K562 (cell line): ENCODE data around the gene COPS8. TPM values are rescaled to one million over a fixed set of nuclear protein-coding genes. Genes with fewer than 3 reads are reported as not detected.

ENCODE experiments used
- ATAC-seq: fragments of 200-7000 bp; cut with Tn5 transposase; 3 replicates; pipeline ENCODE4 v1.9.1; 2020; ENCODE audit warnings: moderate library complexity
- BruUV-seq: library from RNA; stranded (reverse); fragments of 400-500 nt; replicated peaks from 2 replicates; lab custom pipeline; 2021; lab: Mats Ljungman, UMichigan
- CTCF ChIA-PET: fragments of 300-600 bp; formaldehyde crosslinking; extraction: SDS; loops from one replicate; lab custom pipeline; 2021; ENCODE audit warnings: low intra/inter-chr PET ratio; lab: Yijun Ruan, JAX
- POLR2A ChIA-PET: fragments of 300-600, 350-650 bp; sonication (Branson Sonifier 250); formaldehyde crosslinking; extraction: SDS; loops from one replicate; lab custom pipeline; 2021; ENCODE audit warnings: antibody characterized with exemption, inconsistent platforms; lab: Yijun Ruan, JAX
- DNase-seq, 4 experiments: peaks; one replicate each; pipeline versions ENCODE4 v3.0.0 to v3.0.0-alpha.2; 2011 to 2018; ENCODE audit warnings: low spot score in 3 of 4, mixed read lengths in 3 of 4; ENCODE audit errors: extremely low read depth in 1 of 4
- FAIRE-seq: peaks from 2 replicates; lab custom pipeline; 2011; peaks lifted over from hg19 to GRCh38; lab: Jason Lieb, UNC
- H2AFZ ChIP-seq: 2 replicates; pipeline ENCODE4 v1.6.0; 2011; ENCODE audit warnings: low read depth, low read length, control low read depth, inconsistent platforms
- H3K27ac ChIP-seq: fragments of 200-600 bp; 3 replicates; pipeline ENCODE4 v1.8.0; 2011; ENCODE audit warnings: low read depth, mild to moderate bottlenecking, control low read depth, inconsistent platforms, low read length, moderate library complexity, mixed read lengths; ENCODE audit errors: extremely low read depth
- H3K27me3 ChIP-seq, 2 experiments: fragments of 300-600 bp in 1 of 2; 2 replicates in 1 of 2; 3 replicates in 1 of 2; pipeline versions ENCODE4 v1.6.0 to v1.8.0; 2011; ENCODE audit warnings: inconsistent platforms in 2 of 2, low read length in 2 of 2, mild to moderate bottlenecking in 1 of 2, mixed read lengths in 1 of 2, moderate library complexity in 1 of 2; ENCODE audit not compliant: control insufficient read depth in 2 of 2, insufficient read depth in 2 of 2
- H3K36me3 ChIP-seq: fragments of 300-600 bp; 3 replicates; pipeline ENCODE4 v1.8.0; 2011; ENCODE audit warnings: mild to moderate bottlenecking, low read length, inconsistent platforms; ENCODE audit not compliant: control insufficient read depth, insufficient read depth
- H3K4me1 ChIP-seq, 2 experiments: fragments of 200-600 bp in 1 of 2; replicated peaks in 1 of 2; 2 replicates in 1 of 2; 3 replicates in 1 of 2; pipeline versions ENCODE4 v1.5.1 to v1.8.0; 2011; ENCODE audit warnings: inconsistent platforms in 2 of 2, low read length in 2 of 2, mild to moderate bottlenecking in 1 of 2, mixed read lengths in 1 of 2, moderate library complexity in 1 of 2; ENCODE audit not compliant: control insufficient read depth in 2 of 2, insufficient read depth in 2 of 2
- H3K4me2 ChIP-seq: 2 replicates; pipeline ENCODE4 v1.6.1; 2011; ENCODE audit warnings: low read length, control low read depth, inconsistent platforms, mixed read lengths; ENCODE audit not compliant: insufficient read depth
- H3K4me3 ChIP-seq: fragments of 200-600 bp; sonication (generic), shearing (Covaris generic); 2 replicates; pipeline ENCODE4 v1.5.1; 2016; ENCODE audit warnings: control low read depth, inconsistent platforms
- H3K79me2 ChIP-seq: fragments of 200-600 bp; 3 replicates; pipeline ENCODE4 v1.8.0; 2011; ENCODE audit warnings: low read length, inconsistent platforms; ENCODE audit not compliant: control insufficient read depth, insufficient read depth
- H3K9ac ChIP-seq, 2 experiments: 2 replicates each; pipeline versions ENCODE4 v1.6.0 to v1.6.1; 2011; ENCODE audit warnings: low read depth in 2 of 2, low read length in 2 of 2, control low read depth in 1 of 2, inconsistent platforms in 1 of 2, mild to moderate bottlenecking in 1 of 2, mixed read lengths in 1 of 2; ENCODE audit not compliant: insufficient read depth in 1 of 2
- H3K9me1 ChIP-seq: one replicate; pipeline ENCODE4 v1.6.0; 2011; ENCODE audit warnings: inconsistent platforms, mild to moderate bottlenecking, low read length, moderate library complexity; ENCODE audit not compliant: control insufficient read depth, insufficient read depth
- H3K9me3 ChIP-seq: replicated peaks from 2 replicates; pipeline ENCODE4 v1.5.1; 2011; ENCODE audit warnings: low read depth, low read length, inconsistent platforms; ENCODE audit not compliant: control insufficient read depth, insufficient read depth
- H4K20me1 ChIP-seq: replicated peaks from 2 replicates; pipeline ENCODE4 v1.6.1; 2011; ENCODE audit warnings: low read length, inconsistent platforms, mixed read lengths; ENCODE audit not compliant: control insufficient read depth, insufficient read depth
- BRF1 ChIP-seq: IDR thresholded peaks from 3 replicates; pipeline ENCODE4 v1.6.1; 2011; ENCODE audit warnings: borderline replicate concordance, mild to moderate bottlenecking; ENCODE audit not compliant: insufficient read length; ENCODE audit errors: extremely low read depth
- CHD1 ChIP-seq: fragments of 200-600 bp; sonication (generic); IDR thresholded peaks from one replicate; pipeline ENCODE4 v1.6.1; 2012; ENCODE audit warnings: mild to moderate bottlenecking, moderate library complexity, low read length, inconsistent platforms
- POU5F1 ChIP-seq: fragments of 150-350 bp; IDR thresholded peaks from 2 replicates; pipeline ENCODE4 v1.6.1; 2014; ENCODE audit warnings: borderline replicate concordance, low read length, low read depth, mild to moderate bottlenecking; ENCODE audit not compliant: partially characterized antibody
- ZBED1 ChIP-seq: IDR thresholded peaks from 2 replicates; pipeline ENCODE4 v1.6.1; 2014
- WGBS: fragments of 100-300 bp; shearing (Covaris generic); methylation state at CpG from one replicate; pipeline ENCODE4 v1.1.6; 2016; ENCODE audit warnings: low coverage, mixed read lengths; ENCODE audit not compliant: insufficient coverage; ENCODE audit errors: missing lambda C conversion rate; 5-methylcytosine and 5-hydroxymethylcytosine counted together
- in situ Hi-C: fragments of 300-500 bp; cut with MboI; formaldehyde crosslinking; loops from 4 replicates; pipeline ENCODE4 v1.15.0; 2018; ENCODE audit warnings: inconsistent platforms, mixed read lengths
- intact Hi-C: fragments of 100-400 bp; cut with micrococcal nuclease; formaldehyde crosslinking; loops from 2 replicates; pipeline ENCODE4 v1.14.2; 2022
- polyA plus RNA-seq, 8 experiments: library from polyadenylated mRNA; depleted of rRNA in 4 of 8; stranded (reverse) in 5 of 8; unstranded in 3 of 8; fragments of >200 nt; fragmentation: Nextera tagmentation in 2 of 8; fragmentation: Illumina TruSeq in 1 of 8; extraction: Ambion mirVana in 2 of 8; extraction: Trizol in 1 of 8; gene quantifications; 2 replicates each; pipeline versions ENCODE4 v1.2.1 to v1.2.3, GENCODE V29; 2011 to 2014; ENCODE audit warnings: inconsistent platforms in 1 of 8, missing spikeins in 1 of 8
- total RNA-seq, 7 experiments: library from RNA; depleted of rRNA in 6 of 7; stranded (reverse); fragments of >200 nt in 6 of 7; fragmentation: Illumina TruSeq in 2 of 7; extraction: Trizol in 2 of 7; gene quantifications; 2 replicates each; pipeline versions ENCODE4 v1.2.1 to v1.2.3, GENCODE V29; 2011 to 2021; ENCODE audit warnings: low replicate concordance in 1 of 7
- TF ChIP-seq, protein P1 (sequence below): fragments of 250-450 bp; sonication (Bioruptor Pico); IDR thresholded peaks from 2 replicates; pipeline ENCODE4 v1.5.0; 2021; ENCODE audit warnings: mild to moderate bottlenecking, moderate library complexity
- TF ChIP-seq, protein P2 (sequence below), 2 experiments: IDR thresholded peaks in 1 of 2; conservative IDR thresholded peaks in 1 of 2; 2 replicates each; pipeline ENCODE4 v1.6.1; 2016; ENCODE audit warnings: low read depth in 2 of 2, mild to moderate bottlenecking in 1 of 2, missing compliant biosample characterization in 1 of 2, missing genetic modification characterization in 1 of 2, moderate library complexity in 1 of 2
- TF ChIP-seq, protein P3 (sequence below): fragments of 450-650 bp; IDR thresholded peaks from one replicate; pipeline ENCODE4 v1.6.1; 2018; ENCODE audit warnings: mild to moderate bottlenecking, moderate library complexity; ENCODE audit not compliant: partially characterized antibody

COPS8 gene
- total and polyA plus RNA-seq, 9 of the 15 experiments (the other 6 are each of a cell fraction or from before 2014, with no cell fraction given), result 28.2 to 97.3 (median 58.9) TPM

DNA sequence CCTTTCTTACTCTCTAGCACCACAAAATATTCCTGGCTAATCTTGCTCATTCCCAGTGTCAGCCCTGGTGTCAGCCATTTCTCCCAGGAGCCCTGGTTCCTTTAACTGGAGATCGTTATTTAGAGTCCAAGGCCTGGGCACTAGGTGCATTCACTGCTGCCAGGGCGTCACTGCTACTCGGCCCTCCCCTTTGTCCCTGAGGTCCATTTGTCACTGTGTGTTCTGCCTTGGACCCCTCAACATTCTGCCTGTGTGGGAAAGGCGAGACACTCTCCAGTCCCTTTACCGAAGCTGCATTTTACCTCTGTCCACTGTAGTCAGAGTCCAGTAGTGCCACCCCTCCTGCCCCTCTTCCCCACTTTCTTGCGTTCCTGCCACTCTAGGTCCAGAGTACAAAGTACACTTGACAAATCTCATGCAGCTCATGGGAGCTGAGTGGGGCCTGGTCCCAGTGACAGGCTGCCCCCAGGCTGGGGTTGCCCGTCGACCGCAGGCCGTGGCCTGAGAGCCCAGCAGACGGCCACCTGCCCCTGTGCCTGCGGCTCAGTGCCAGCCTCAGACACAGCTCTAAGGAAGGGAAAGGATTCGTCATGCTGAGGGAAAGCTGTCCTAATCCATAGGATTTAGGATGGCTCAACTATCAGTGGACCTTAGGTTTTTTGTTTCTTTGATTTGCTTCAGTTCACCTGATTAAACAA is 52.1 kb downstream of the COPS8 start:
- CTCF ChIA-PET, result no interaction called here
- POLR2A ChIA-PET, result no interaction called here
- Histone ChIP-seq H4K20me1 (no peaks in the 10 kb centered on the region), H3K9ac (no peak overlapping the region), H3K27ac (no peak overlapping the region), H3K9me3 (no peaks in the 10 kb centered on the region), H2AFZ (no peak overlapping the region), H3K9me1 (no peaks in the 10 kb centered on the region), H3K4me1 (no peaks in the 10 kb centered on the region), H3K27me3 (no peaks in the 10 kb centered on the region), H3K4me2 (no peak overlapping the region), H3K4me3 (no peak overlapping the region)
- DNase-seq, result no peak
- no peak for ATAC-seq
- WGBS, result 3% methylated on average over 8 of the region's 13 CpGs
- intact Hi-C loops, result no loop called here
- no TSS peak for BruUV-seq
- no peak for FAIRE-seq
- in situ Hi-C loops, result no loop called here
- TF ChIP-seq ZBED1 (no peak), CHD1 (no peak), POU5F1 (no peak), BRF1 (no peak)
- TF ChIP-seq, protein P1, sequence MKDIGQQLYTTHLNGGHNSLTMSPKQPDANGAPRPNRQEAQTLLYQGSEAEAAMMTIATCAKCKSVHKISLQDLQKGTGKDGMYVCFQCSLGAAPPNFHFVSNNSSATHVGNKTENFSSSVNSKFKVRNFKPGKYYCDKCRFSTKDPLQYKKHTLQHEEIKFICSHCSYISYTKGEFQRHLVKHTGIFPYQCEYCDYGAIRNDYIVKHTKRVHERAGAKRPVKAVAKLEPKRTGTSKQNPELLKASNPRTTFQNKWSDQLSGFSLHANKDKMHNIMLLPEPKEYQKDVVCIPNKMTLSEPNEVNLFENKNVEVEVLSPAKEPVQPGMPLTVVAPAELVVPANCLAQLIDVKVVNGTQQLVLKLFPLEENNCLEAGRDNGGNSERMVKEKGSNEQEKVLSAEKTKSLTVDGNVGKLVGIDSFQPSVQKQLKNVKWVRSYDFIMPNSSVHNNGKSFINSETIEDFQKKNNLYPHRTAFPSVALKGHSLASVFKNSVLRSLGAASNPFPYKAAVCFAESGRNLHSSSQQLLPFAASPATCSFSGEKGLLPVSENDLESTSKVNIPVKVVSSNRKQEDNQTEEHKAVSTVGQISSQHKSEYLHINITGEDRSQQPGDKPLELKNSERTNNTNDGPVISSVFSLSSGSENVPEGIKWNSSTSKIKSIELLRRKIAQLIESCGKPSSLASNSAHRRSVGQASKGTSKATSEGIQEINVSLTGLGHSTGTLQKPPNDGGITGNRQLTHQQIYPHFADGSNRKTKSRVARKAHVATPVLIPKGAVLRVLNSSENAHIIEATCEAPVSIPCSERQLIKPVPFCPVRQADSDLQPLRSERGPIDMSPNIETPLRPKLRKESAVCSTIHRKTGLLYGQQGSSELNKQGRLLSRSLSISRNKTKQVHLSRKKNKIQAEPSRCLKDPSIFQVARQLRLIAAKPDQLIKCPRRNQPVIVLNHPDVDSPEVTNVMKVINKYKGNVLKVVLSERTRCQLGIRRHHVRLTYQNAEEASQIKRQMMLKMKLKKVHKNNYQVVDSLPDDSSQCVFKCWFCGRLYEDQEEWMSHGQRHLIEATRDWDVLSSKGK, result no peak
- TF ChIP-seq, protein P2, sequence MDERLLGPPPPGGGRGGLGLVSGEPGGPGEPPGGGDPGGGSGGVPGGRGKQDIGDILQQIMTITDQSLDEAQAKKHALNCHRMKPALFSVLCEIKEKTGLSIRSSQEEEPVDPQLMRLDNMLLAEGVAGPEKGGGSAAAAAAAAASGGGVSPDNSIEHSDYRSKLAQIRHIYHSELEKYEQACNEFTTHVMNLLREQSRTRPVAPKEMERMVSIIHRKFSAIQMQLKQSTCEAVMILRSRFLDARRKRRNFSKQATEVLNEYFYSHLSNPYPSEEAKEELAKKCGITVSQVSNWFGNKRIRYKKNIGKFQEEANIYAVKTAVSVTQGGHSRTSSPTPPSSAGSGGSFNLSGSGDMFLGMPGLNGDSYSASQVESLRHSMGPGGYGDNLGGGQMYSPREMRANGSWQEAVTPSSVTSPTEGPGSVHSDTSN (CRISPR knock-in tag; IDR thresholded peaks at IDR 0.05; ENCODE audit: low read depth), result no peak
- TF ChIP-seq, protein P2 (tag; conservative IDR thresholded peaks at IDR 0.05; ENCODE audit: low read depth), result no peak
- TF ChIP-seq, protein P3, sequence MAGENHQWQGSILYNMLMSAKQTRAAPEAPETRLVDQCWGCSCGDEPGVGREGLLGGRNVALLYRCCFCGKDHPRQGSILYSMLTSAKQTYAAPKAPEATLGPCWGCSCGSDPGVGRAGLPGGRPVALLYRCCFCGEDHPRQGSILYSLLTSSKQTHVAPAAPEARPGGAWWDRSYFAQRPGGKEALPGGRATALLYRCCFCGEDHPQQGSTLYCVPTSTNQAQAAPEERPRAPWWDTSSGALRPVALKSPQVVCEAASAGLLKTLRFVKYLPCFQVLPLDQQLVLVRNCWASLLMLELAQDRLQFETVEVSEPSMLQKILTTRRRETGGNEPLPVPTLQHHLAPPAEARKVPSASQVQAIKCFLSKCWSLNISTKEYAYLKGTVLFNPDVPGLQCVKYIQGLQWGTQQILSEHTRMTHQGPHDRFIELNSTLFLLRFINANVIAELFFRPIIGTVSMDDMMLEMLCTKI, result no peak
- TF ChIP-seq, all 486 proteins: peak for 0
- no peaks in the 10 kb centered on the region for H3K36me3 ChIP-seq
- no peaks in the 10 kb centered on the region for H3K79me2 ChIP-seq
